Neural progenitor cell (in vitro differentiated cells): Measurements from ENCODE around the gene TTC24. TPM values are rescaled to one million over a fixed set of nuclear protein-coding genes. Genes with fewer than 3 reads are reported as not detected.

Source experiments
- DNase-seq: peaks from one replicate; pipeline ENCODE4 v3.0.0-alpha.2; 2016; ENCODE audit warnings: low spot score
- H2AFZ ChIP-seq: fragments of 200-600 bp; sonication (generic); replicated peaks from 2 replicates; pipeline ENCODE4 v1.6.1; 2016; ENCODE audit warnings: antibody characterized with exemption
- H3F3A ChIP-seq: fragments of 200-600 bp; sonication (generic); 2 replicates; pipeline ENCODE4 v1.6.1; 2016; ENCODE audit warnings: antibody characterized with exemption, low read depth
- H3K27ac ChIP-seq: fragments of 200-600 bp; sonication (generic); 2 replicates; pipeline ENCODE4 v1.5.1; 2016; ENCODE audit warnings: mild to moderate bottlenecking
- H3K27me3 ChIP-seq: fragments of 200-600 bp; sonication (generic); 2 replicates; pipeline ENCODE4 v1.6.1; 2016; ENCODE audit warnings: mild to moderate bottlenecking, moderate library complexity
- H3K36me3 ChIP-seq: fragments of 200-600 bp; sonication (generic); 2 replicates; pipeline ENCODE4 v1.5.1; 2016
- H3K4me1 ChIP-seq: fragments of 200-600 bp; sonication (generic); 2 replicates; pipeline ENCODE4 v1.6.1; 2016; ENCODE audit warnings: mixed run types
- H3K4me2 ChIP-seq: fragments of 200-600 bp; sonication (generic); 2 replicates; pipeline ENCODE4 v1.6.1; 2016
- H3K4me3 ChIP-seq: fragments of 200-600 bp; sonication (generic); 2 replicates; pipeline ENCODE4 v1.5.1; 2016
- H3K79me2 ChIP-seq: fragments of 200-600 bp; sonication (generic); 2 replicates; pipeline ENCODE4 v1.6.1; 2016; ENCODE audit warnings: low read depth
- H3K9ac ChIP-seq: fragments of 200-600 bp; sonication (generic); 2 replicates; pipeline ENCODE4 v1.6.1; 2016
- H3K9me3 ChIP-seq: fragments of 200-600 bp; sonication (generic); 2 replicates; pipeline ENCODE4 v1.5.1; 2016; ENCODE audit warnings: low read depth
- H4K20me1 ChIP-seq: fragments of 200-600 bp; sonication (generic); 2 replicates; pipeline ENCODE4 v1.6.1; 2016; ENCODE audit warnings: low read depth
- H3K27ac Mint-ChIP-seq: 3 replicates; pipeline ENCODE4 v1.8.0; 2021; ENCODE audit warnings: mixed read lengths
- H3K27me3 Mint-ChIP-seq: 2 replicates; pipeline ENCODE4 v1.8.0; 2022; ENCODE audit warnings: low read depth, mild to moderate bottlenecking, inconsistent platforms, moderate library complexity, mixed read lengths; ENCODE audit not compliant: insufficient read depth
- H3K36me3 Mint-ChIP-seq: 3 replicates; pipeline ENCODE4 v1.8.0; 2021; ENCODE audit warnings: mixed read lengths
- H3K4me1 Mint-ChIP-seq: 3 replicates; pipeline ENCODE4 v1.8.0; 2021; ENCODE audit warnings: mixed read lengths
- H3K4me3 Mint-ChIP-seq: 3 replicates; pipeline ENCODE4 v1.8.0; 2021; ENCODE audit warnings: mild to moderate bottlenecking, moderate library complexity, mixed read lengths
- H3K9me3 Mint-ChIP-seq: 3 replicates; pipeline ENCODE4 v1.8.0; 2020; ENCODE audit warnings: mixed read lengths
- CTCF ChIP-seq: fragments of 200-600 bp; sonication (generic); IDR thresholded peaks from 2 replicates; pipeline ENCODE4 v1.5.1; 2017; ENCODE audit warnings: antibody characterized with exemption, mild to moderate bottlenecking
- EZH2 ChIP-seq: fragments of 200-600 bp; sonication (generic); IDR thresholded peaks from 2 replicates; pipeline ENCODE4 v1.6.1; 2017; ENCODE audit warnings: antibody characterized with exemption, mild to moderate bottlenecking, moderate library complexity
- EZH2phosphoT487 ChIP-seq: fragments of 200-600 bp; sonication (generic); IDR thresholded peaks from 2 replicates; pipeline ENCODE4 v1.6.1; 2017; ENCODE audit warnings: antibody characterized with exemption
- total RNA-seq: library from RNA; depleted of rRNA; stranded (reverse); fragments of >200 nt; gene quantifications from 2 replicates; pipeline ENCODE4 v1.2.3, GENCODE V29; 2015; ENCODE audit warnings: low replicate concordance

TTC24 gene
- total RNA-seq, 1 donor from 2014 or later, result not detected

DNA sequence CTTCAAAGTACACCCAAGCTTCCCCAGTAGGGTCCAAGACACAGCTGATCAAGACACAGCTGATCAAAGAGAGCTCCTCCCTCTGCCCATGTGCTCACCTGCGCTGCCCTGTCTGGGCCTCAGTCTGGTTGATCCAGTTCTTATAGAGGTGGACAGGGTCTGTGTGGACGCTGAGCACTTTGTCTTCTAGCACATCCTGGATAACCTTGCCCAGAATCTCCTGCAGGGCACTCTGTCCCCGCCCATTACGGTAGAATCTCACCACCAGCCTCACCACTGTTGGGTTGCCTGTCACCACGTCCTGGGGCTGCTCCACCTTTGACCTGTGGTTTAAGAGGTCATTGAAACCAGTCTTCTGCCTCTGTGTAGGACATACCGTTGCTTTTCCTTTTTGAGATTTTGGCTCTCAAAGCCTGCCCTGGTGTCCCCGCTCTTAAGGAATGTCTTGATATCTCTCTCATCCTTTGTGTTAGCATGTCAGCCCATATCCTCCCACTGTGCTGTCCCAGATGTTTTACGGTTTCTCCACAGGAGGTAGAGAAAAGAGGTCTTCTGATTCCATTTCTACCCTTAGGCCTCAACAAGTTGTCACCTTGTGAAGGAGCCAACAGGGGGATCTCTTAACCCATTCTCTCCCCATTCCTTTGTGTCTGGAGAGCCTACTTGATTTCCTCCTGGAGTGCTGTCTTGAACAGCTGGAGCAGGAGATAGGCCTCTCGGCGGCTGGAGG lies 40.6 kb upstream of the TTC24 start:
- Histone ChIP-seq H3K27me3 (no peaks in the 10 kb centered on the region), H3K27ac (no peak overlapping the region), H2AFZ (no peak overlapping the region), H3K4me2 (no peak overlapping the region), H3F3A (no peaks in the 10 kb centered on the region), H3K79me2 (no peaks in the 10 kb centered on the region), H3K4me1 (no peaks in the 10 kb centered on the region), H3K9me3 (no peaks in the 10 kb centered on the region), H3K36me3 (no peaks in the 10 kb centered on the region), H4K20me1 (no peaks in the 10 kb centered on the region), H3K9ac (no peak overlapping the region), H3K4me3 (no peak overlapping the region)
- no peak for TF ChIP-seq EZH2
- TF ChIP-seq CTCF, result no peak
- TF ChIP-seq EZH2phosphoT487, result no peak
- no peaks in the 10 kb centered on the region for H3K9me3 Mint-ChIP-seq
- no peak overlapping the region for H3K4me3 Mint-ChIP-seq
- H3K36me3 Mint-ChIP-seq, result peaks cover 31% of the 10 kb centered on the region
- no peaks in the 10 kb centered on the region for H3K27me3 Mint-ChIP-seq
- no peak overlapping the region for H3K27ac Mint-ChIP-seq
- DNase-seq, result no peak
- H3K4me1 Mint-ChIP-seq, result no peaks in the 10 kb centered on the region

GRCh38 chr1:156539818-156540355 lies 39.6 kb upstream of the TTC24 start:
- TF ChIP-seq EZH2phosphoT487 (no peak), CTCF (no peak), EZH2 (no peak)
- H3K4me1 ChIP-seq, result no peaks in the 10 kb centered on the region
- H3K4me3 Mint-ChIP-seq, result no peak overlapping the region
- DNase-seq, result no peak
- H3K27me3 Mint-ChIP-seq, result peaks cover 3% of the 10 kb centered on the region
- no peaks in the 10 kb centered on the region for H3K4me1 Mint-ChIP-seq
- H3F3A ChIP-seq, result no peaks in the 10 kb centered on the region
- H2AFZ ChIP-seq, result no peak overlapping the region
- H3K27ac Mint-ChIP-seq, result no peak overlapping the region
- no peak overlapping the region for H3K4me3 ChIP-seq
- H3K36me3 Mint-ChIP-seq, result peaks cover 33% of the 10 kb centered on the region
- no peaks in the 10 kb centered on the region for H3K9me3 ChIP-seq
- H3K36me3 ChIP-seq, result no peaks in the 10 kb centered on the region
- no peaks in the 10 kb centered on the region for H4K20me1 ChIP-seq
- no peaks in the 10 kb centered on the region for H3K27me3 ChIP-seq
- H3K9ac ChIP-seq, result no peak overlapping the region
- H3K9me3 Mint-ChIP-seq, result no peaks in the 10 kb centered on the region
- H3K27ac ChIP-seq, result no peak overlapping the region
- H3K79me2 ChIP-seq, result no peaks in the 10 kb centered on the region
- no peak overlapping the region for H3K4me2 ChIP-seq

DNA sequence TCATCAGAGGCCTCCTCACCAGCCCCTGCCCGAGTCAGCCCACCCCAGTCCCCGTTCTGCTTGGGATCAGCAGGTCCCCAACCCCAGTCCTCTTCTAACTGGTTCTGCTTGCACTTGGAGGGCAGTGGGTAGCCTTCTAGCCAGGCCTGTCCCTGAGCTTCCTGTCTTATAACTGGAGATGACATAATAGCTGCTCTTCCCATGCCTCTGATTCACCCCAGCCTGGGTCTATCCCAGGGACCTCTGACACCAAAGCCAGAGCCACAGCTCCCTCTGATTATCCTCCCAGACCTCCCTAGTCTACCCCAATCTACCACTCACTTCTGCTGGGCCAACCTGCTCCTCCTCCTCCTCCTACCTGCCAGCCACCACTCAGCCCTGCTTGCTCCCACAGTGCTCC lies 38.6 kb upstream of the TTC24 start:
- Histone ChIP-seq H3K27me3 (no peaks in the 10 kb centered on the region), H3K4me1 (no peaks in the 10 kb centered on the region), H3K4me2 (no peak overlapping the region), H4K20me1 (no peaks in the 10 kb centered on the region), H3K27ac (no peak overlapping the region), H3F3A (no peaks in the 10 kb centered on the region), H3K9me3 (no peaks in the 10 kb centered on the region), H3K79me2 (no peaks in the 10 kb centered on the region), H3K36me3 (no peaks in the 10 kb centered on the region), H2AFZ (no peak overlapping the region), H3K4me3 (no peak overlapping the region), H3K9ac (no peak overlapping the region)
- DNase-seq, result no peak
- no peak for TF ChIP-seq EZH2phosphoT487
- no peak for TF ChIP-seq EZH2
- TF ChIP-seq CTCF, result no peak
- Mint-ChIP-seq H3K27ac (no peak overlapping the region), H3K36me3 (peaks cover 29% of the 10 kb centered on the region), H3K9me3 (no peaks in the 10 kb centered on the region), H3K4me1 (no peaks in the 10 kb centered on the region), H3K4me3 (no peak overlapping the region), H3K27me3 (peaks cover 3% of the 10 kb centered on the region)
